GM19035 (cell line): ENCODE data around the gene RNF141.

ENCODE experiments used
- ATAC-seq: cut with Tn5 transposase; IDR thresholded peaks from one replicate; pipeline ENCODE4 v1.9.1; 2021; ENCODE audit not compliant: unreplicated experiment

Gene RNF141

DNA sequence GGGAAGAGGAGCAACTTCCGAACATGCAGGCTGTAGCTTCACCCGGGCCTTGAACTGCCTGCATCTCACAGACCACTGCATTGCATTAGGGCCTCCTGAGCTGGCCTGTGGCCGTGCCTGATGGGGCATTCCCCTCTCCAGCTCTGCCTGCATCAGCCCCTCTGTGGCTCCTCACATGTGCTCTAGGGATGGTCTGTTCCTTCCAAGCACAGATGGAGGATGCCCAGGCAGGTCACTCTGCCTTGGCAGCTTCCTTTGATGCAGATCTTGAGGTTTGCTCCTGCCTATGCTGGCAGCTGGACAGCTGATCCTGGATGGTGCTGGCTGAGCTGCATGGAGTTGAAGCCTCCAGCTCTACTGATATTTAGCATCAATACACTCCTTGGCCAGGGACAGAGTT is 57.4 kb downstream of the RNF141 start:
- no peak for ATAC-seq

DNA sequence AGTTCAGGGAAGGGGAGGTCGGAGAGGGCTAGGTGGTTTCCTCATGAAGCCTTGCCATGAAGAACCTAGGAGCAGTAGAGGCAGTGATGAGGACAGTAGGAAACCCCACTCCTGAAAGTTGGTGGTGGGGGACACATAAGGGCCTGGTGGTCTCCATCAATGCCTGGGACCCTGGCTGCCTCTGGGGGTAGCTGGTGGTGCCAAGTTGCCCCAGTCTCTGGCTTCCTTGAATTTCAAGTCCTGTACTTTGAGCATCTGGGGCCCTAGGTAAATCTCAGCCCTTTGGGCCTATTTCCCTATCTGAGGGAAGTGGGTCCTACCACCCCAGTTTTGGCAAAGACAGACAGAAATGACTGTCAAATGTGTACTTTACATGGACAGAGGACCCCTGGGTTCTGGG is 57.8 kb downstream of the RNF141 start:
- ATAC-seq: no peak

DNA sequence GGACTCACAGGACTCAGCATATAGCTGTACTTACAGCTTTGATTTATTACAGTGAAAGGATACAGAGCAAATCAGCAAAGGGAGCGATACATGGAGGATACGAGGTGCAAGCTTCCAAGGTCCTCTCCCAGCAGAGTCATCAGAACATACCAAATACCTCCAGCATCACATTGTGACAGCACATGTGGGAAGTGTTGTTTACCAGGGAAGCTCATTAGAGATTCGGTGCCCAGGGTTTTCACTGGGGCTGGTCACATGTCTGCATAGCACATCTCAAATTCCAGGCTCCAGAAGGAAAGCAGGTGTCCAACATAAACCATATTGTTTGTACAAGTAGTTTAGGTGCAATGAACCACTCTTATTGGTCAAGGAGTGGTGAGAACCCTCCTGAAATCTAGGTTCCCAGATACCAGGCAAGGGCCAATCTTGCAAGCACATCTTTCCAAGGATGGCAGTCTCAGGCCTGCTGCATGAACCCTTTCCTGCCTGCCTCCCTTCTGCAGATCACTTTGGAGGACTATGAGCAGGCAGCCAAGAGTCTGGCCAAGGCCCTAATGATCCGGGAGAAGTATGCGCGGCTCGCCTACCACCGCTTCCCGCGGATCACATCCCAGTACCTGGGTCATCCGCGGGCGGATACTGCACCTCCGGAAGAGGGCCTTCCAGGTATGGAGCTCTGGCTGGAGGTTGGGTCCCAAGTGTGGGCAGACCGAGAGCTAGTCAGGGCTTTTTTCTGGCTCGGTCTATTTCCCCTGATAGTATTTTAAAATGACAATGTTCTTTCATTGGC is 59.2 kb downstream of the RNF141 start:
- no peak for ATAC-seq

DNA sequence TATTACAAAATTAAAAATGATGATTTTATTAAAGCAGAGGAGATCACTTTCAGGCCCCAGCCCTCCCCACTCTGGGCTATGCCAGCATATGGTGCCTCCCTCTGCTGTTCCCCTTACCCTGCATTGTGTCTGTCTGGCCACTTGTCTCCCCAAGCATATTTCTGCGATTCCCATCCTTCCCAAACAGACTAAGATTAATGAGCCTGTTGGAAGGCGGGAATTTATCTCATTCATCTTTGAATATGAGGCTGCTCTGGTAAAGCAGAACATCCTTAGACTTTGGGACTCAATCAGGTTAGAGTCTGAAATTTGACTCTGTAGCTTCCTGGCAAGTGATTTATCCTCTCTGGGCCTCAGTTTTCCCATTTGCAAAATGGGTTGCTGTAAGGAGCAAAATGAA is 60.2 kb downstream of the RNF141 start:
- ATAC-seq: no peak

DNA sequence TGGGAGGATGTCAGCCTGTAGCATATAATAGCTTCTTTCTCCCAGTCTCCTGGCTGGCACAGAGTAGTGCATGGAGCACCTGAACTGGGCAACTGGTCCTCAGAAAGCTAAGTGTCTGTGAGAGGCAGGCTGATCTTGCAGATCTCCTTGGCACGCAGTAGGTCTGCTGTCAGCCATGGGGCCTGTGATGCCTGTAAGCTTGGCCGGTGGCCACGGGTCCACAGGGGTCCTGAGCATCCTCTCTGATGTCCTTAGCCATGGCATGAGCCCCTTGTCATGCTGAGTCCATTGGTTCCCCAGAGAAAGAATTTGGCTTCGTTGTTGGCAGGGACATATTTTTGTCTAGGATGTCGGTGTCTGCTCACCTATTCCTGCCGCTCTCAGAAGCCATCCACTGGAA is 61.0 kb downstream of the RNF141 start:
- no peak for ATAC-seq

DNA sequence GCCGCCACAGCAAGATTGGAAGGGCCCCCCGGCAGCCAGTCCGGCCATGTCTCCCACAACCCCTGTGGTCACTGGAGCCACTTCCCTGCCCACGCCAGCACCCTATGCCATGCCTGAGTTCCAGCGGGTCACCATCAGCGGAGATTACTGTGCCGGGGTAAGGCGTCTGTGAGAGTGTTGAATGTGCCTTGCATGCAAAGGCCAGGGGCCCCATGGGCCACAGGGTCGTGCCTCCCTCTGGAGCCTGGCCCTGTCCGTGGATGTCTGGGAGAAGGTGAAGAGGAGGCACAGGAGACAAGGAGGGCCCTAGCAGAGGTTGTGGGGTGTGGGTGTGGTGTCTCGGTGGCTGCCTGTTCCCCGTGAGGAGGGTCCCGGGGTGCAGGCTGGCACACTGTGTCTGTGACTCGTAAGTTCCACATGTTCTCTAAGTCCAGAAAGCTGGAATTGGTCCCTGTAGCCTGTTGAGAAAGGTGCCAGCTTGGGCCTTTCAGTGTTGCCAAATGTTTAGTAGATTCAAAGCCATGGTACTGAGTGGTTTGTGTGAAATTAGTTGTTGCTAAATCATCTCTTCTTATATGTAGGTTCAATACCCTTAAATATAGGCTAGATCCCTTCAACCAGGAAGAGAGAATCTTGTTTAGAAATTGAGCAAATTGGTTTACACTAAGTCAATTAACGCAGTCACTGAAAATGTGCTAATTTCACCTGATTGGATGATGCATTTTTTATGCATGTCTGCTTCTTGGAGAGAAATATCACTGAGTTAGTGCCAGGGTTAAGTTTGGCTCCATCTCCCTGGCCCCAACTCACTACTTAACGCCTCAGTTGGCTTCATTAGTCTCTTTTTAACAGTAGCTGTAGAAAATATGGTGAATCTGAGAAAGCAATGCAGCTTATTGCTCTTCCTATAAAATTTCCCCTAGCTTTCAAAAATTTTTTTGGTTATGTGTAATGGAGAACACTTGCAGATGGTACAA is 62.1 kb downstream of the RNF141 start:
- no peak for ATAC-seq

DNA sequence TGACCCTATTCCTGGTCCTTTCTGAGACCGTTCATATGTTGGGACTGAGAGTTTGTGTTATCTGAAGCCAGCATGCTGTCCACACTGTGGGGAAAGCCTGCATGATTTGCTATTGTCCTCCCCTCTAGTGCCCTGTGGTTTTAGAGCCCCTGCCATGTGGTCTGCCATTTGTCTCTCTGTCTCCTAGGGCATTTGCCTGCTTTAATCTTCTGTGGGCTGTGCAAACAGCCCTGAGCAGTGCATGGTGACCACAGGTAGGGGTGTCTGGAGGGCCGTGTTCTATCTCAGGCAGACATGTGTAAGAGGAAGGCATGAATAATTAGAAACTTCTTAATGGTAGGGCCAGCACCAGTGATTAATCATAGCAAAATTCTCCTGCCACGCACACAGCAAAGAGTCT is 62.9 kb downstream of the RNF141 start:
- no peak for ATAC-seq

DNA sequence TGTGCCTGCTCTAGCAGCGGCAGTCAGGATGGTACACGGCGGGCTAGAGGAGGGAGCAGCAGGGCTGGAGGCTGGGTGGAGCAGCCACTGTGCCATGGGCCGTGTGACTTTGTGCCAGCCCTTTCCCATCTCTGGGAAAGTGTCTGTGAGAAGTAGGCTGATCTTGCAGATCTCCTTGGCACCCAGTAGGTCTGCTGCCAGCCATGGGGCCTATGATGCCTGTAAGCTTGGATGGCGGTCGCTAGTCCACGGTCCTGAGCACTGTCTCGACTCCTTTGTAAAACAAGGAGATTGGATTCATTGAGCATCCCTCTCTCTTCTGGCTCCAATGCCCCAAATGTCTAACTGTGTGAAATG is 63.3 kb downstream of the RNF141 start:
- no peak for ATAC-seq

DNA sequence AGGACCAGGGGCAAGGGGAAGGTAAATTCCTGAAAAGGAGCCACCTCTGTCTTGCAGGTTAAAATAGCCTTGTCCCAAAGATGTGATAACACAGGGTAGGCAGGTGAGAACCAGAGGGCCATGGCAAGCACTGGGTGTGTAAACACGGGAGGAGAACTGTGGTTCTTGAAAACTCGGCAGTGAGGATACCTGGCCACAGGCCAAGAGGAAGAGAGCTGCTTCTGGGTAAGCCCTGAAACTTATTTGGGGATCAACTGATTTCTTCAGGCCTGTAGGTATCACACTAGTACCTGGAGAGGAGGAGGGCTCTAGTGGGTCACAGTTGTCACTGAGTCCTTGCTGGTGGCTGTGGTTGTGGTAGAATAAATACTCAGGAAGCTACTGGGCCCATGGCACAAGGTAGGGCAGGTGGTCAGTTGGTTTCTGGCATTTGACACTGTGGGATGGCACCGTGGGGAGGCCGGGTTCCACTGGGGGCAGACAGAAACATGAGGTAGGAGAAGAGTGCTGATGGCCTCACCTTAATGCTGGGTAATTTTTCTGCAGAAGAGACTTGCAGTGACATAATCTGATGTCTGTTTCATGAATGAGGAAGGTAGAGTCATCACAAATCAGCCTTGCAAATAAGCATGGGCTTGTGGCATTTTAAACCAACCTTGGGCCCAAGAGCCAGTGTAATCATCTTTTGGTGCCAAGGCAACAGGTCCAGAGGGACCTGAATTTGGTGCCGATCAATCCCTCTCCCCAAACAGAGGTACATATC is 63.9 kb downstream of the RNF141 start:
- no peak for ATAC-seq

DNA sequence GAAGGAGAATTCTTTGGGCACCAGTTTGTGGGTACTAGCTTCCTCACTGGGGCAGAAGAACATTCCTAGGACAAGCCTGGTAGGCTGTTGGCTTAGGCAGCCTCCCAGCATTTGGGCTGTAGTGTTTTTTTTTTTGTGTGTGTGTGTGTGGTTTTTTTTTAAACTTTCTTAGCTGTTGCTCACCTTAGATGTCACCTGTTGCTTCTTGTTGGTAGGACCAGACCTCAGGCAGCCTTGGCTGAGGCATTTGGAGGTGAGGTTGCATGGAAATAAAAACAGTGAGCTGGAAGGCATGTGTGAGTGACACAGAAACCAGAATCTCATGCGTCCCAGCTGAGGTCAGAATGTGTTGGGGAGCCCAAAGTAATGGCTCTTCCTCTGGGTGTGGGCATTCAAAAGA is 64.6 kb downstream of the RNF141 start:
- no peak for ATAC-seq

DNA sequence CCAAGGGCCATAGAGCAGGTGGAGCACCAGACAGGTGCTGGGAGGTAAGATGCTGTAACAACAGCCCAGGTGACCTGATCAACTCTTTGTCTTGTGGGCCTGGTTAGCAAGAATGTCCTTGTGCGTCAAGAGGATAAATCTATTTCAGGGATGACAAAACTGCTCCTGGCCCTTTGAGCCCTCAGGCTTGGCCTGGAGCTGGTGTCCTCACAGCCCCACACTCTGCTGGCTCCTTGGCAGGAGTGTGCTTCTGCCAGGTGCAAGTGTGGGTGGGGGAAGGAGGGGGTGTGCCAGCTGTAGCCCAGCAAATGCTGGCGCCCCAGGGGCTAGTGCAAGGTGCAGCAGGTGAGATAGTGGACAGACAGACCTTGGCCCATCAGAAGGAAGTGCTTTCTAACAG is 66.4 kb downstream of the RNF141 start:
- ATAC-seq: no peak

DNA sequence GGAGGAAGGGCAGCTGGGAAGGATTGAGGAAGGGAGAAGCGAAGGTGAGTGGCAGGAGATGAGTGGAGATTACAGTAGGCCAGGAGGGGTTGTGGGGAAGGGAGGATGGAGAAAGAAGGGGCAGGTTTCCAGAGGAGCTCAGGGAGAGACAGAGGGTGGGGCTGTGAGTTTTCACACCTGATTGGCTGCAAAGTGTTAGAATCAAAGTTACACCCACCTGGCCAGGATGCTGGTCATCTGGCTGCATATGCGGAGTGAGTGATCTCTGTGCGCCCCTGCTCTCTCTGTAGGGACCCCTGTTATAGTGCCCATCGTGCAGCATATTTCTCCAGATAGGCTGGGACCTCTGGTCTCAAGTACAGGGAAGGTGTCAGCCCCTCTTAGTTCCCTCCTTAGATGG is 67.6 kb downstream of the RNF141 start:
- ATAC-seq: no peak

DNA sequence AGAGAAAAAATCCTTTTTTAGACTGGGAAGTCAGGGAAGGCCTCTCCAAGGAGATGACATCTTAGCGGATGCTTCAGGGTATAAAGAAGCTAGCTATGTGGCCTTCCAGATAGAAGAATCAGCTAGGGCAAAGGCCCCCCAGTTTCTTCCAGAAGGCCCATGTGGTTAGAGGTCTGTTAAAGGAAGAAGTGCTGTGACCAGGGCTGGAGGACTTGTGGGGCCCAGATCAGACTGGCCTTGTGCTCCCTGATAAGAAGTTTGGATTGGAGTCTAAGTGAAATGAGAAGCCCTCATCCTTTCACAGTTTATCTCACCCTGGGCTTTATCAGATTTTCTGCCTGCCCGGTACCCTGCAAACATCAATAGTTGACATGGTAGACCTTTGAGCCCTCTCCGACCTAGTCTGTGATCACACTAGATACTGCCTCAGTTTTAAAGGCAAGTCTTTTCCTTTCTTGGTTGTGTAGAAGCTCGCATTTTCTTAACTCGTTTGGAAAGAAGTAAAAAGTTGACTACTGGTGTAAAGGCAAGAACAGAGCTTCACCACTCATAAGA is 78.2 kb downstream of the RNF141 start:
- ATAC-seq: no peak
